Activated CD4-positive, alpha-beta T cell treated with anti-CD3 and anti-CD28 coated beads, Interleukin-2, amount 50 U/mL, for 24 hours (primary cell): ENCODE measurements around the gene FNIP2.
A peak's percentile ranks its signal among the peaks of the same experiment; 100 is the strongest.

ENCODE experiments used
- DNase-seq, 2 donors: peaks; one replicate each; pipeline ENCODE4 v3.0.0-alpha.2; 2020; ENCODE audit warnings: low read depth in 1 of 2, low spot score in 1 of 2

The FNIP2 gene

GRCh38 chr4:158762553-158762952 lies 6.3 kb upstream of the FNIP2 start:
- DNase-seq = no peak

GRCh38 chr4:158763462-158763861 lies 5.4 kb upstream of the FNIP2 start:
- DNase-seq = no peak

- no peak for DNase-seq
Observed at GRCh38 chr4:158766434-158767044, 2.3 kb upstream of the FNIP2 start.

- DNase-seq = no peak
Observed at GRCh38 chr4:158767451-158767850, 1.4 kb upstream of the FNIP2 start.

GRCh38 chr4:158769175-158769921 lies 522 bp downstream of the FNIP2 start:
- peak; percentile 13 to 17 for DNase-seq

- no peak for DNase-seq
Observed at GRCh38 chr4:158770671-158771070, 1.8 kb downstream of the FNIP2 start.

- DNase-seq = no peak
Observed at GRCh38 chr4:158771776-158772175, 3.0 kb downstream of the FNIP2 start.

- DNase-seq = no peak
Observed at GRCh38 chr4:158775091-158775651, 6.3 kb downstream of the FNIP2 start.

- DNase-seq = no peak
Observed at GRCh38 chr4:158776106-158776505, 7.3 kb downstream of the FNIP2 start.

GRCh38 chr4:158777423-158778155 lies 8.8 kb downstream of the FNIP2 start:
- DNase-seq = no peak

- DNase-seq = no peak
Observed at GRCh38 chr4:158778156-158778711, 9.4 kb downstream of the FNIP2 start.

GRCh38 chr4:158778712-158779111 lies 9.9 kb downstream of the FNIP2 start:
- DNase-seq = no peak

GRCh38 chr4:158781963-158782362 lies 13.1 kb downstream of the FNIP2 start:
- no peak for DNase-seq

- no peak for DNase-seq
Observed at GRCh38 chr4:158782551-158783360, 13.9 kb downstream of the FNIP2 start.

GRCh38 chr4:158783785-158784184 lies 15.0 kb downstream of the FNIP2 start:
- no peak for DNase-seq

GRCh38 chr4:158785718-158786117 lies 16.9 kb downstream of the FNIP2 start:
- DNase-seq = no peak

GRCh38 chr4:158786121-158786601 lies 17.3 kb downstream of the FNIP2 start:
- DNase-seq = no peak

GRCh38 chr4:158786955-158787354 lies 18.1 kb downstream of the FNIP2 start:
- DNase-seq = no peak

GRCh38 chr4:158787709-158788475 lies 19.1 kb downstream of the FNIP2 start:
- DNase-seq = no peak

- DNase-seq = no peak
Observed at GRCh38 chr4:158788516-158788915, 19.7 kb downstream of the FNIP2 start.
